T-helper 1 cell treated with Interleukin-12 subunit alpha and Interleukin-12 subunit beta and Interleukin-4 antibody, amounts not matched to agents 30 ng/mL and 1 ng/mL, for 36 hours (primary cell): ENCODE measurements around the gene AQP11. TPM values are rescaled to one million over a fixed set of nuclear protein-coding genes. Genes with fewer than 3 reads are reported as not detected.

ENCODE experiments used
- intact Hi-C: fragments of 100-400 bp; cut with micrococcal nuclease; formaldehyde crosslinking; loops from one replicate; pipeline ENCODE4 v1.15.1; 2024
- total RNA-seq: library from RNA; stranded (reverse); gene quantifications from 2 replicates; pipeline ENCODE4 v1.2.3, GENCODE V29; 2022

Gene AQP11
- total RNA-seq, 1 donor from 2014 or later = 0.10 TPM

DNA sequence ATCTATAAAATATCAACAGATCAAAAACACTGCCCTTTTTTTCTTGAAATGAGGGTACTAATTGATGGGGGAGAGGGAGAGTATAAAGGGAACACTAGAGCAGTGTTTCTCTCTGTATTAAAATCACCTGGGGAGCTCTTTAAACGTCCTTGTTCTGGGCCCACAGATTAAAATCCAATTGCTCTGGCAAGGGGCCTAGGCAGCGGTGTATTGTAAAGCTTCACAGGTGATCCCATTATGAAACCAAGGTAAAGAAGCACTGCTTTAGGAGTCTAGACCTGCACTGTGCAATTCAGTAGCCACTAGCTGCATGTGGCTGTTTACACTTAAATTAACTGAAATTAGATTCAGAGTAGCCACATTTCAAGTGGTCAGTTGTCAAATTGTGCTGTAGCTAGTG, 3.0 kb downstream of the AQP11 start:
- intact Hi-C loops = no loop called here

GRCh38 chr11:77593883-77594282, 4.1 kb downstream of the AQP11 start:
- intact Hi-C loops = no loop called here

GRCh38 chr11:77596626-77597025, 6.9 kb downstream of the AQP11 start:
- intact Hi-C loops = no loop called here

DNA sequence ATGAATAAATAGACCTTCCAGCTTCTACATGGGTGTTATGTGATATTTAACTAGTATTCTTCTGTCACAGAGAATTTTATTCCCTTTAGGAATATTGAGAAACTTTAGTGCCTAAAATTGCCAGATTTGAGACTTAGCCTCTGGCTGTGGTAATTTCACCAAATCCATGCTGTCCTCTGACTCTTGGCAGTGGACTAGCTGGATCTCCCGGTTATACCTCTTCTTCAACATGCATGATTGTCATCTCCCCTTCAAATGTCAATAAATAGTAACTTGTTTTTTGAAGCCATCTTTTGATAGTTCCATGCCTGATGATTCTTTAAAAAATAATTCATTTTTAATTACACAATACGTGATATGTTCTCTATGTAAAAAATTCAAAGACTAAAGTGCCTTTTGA, 8.4 kb downstream of the AQP11 start:
- intact Hi-C loops = no loop called here

GRCh38 chr11:77602381-77603088, 12.8 kb downstream of the AQP11 start:
- intact Hi-C loops = no loop called here

DNA sequence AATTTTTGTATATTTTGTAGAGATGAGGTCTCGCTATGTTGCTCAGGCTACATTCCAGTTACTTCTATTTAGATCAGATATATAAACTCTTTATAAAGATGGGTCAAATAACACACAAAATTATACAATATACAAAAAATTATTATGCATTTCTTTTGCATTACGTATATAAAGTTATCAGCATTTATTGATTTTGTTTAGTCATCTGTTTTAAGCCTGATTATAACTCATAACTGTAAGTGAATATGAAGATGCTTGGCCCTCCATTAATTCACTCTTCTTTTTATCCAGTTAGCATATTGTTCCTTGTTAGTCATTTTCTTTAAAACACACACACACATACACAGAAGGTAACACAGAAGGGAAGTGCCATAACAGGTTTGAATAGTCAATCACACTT, 14.5 kb downstream of the AQP11 start:
- intact Hi-C loops = no loop called here

GRCh38 chr11:77609234-77609633, 19.5 kb downstream of the AQP11 start:
- intact Hi-C loops = no loop called here

DNA sequence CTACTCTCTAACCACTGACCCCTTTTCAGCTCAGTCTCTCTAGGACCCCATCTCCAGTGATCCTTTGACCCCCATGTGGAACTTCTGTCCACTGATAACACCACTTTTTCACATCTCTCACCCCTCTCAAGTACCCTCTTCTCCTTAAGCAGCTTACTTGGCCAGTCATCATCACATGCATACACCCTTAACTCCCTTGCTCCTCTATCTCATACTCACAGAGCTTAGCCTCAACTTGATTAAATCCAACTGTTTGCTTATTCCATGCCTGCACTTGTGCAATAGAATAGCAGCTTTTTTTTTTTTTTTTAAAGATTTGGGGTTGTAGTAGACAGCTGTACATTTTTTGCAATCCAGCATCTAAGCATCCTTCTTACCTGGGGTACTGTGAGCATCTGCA, 22.2 kb downstream of the AQP11 start:
- intact Hi-C loops = no loop called here

GRCh38 chr11:77617892-77618291, 28.1 kb downstream of the AQP11 start:
- intact Hi-C loops = loop anchor here (5.0 kb wide), 1 partner anchor 571 kb away; no protein-coding TSS in a partner anchor

GRCh38 chr11:77619576-77620198, 29.9 kb downstream of the AQP11 start:
- intact Hi-C loops = loop anchor here (1.0 to 5.0 kb wide), 3 partner anchors 427 to 572 kb away; no protein-coding TSS in a partner anchor

DNA sequence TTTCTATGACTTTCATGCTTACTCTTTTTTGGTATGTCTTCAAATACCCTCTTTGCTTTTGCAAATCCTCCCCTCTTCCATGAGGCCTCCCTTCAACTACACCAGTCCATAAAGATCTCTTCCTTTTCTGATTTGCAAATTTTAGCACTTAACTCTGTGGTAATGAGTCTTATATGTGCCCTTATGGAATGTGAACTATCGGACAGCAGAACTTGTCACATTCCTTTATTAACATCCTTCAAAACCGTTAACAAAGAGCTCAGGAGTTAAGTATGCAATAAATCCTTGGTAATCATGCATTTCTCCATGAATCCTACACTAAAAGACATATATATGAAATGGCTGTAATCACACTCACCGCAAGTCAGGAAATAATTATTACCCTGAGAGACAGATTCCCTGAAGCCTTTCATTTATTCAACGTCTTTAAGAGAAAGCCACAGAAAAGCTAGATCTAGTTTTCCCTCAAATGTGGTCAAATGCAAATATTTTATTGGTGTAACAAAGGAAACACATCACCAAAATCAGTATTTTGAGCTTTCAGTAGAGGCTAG, 40.5 kb downstream of the AQP11 start:
- intact Hi-C loops = loop anchor here (10.0 kb wide), 1 partner anchor 415 kb away; no protein-coding TSS in a partner anchor

DNA sequence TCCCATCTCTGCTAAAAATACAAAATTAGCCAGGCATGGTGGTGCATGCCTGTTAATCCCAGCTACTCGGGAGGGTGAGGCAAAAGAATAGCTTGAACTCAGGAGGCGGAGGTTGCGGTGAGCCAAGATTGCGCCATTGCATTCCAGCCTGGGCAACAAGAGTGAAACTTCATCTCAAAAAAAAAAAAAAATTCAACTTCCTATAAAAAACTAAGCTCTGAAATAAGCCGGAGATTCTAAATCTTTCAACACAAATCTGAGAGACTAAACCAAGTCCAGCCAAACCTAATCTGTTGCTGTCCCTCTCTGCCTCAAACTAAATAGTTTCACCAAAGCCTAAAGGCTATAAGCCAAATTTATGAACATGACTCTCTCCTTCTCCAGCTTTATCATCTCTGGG, 44.2 kb downstream of the AQP11 start:
- intact Hi-C loops = loop anchor here (10.0 kb wide), 1 partner anchor 411 kb away; no protein-coding TSS in a partner anchor

- intact Hi-C loops = loop anchor here (1.0 to 10.0 kb wide), 9 partner anchors 48 to 935 kb away; partner anchors contain the start of genes ALG8, AQP11, INTS4 and KCTD21
Measured at GRCh38 chr11:77636731-77637344, 47.1 kb downstream of the AQP11 start.

- intact Hi-C loops = loop anchor here (1.0 to 10.0 kb wide), 9 partner anchors 49 to 935 kb away; partner anchors contain the start of genes ALG8, AQP11, INTS4 and KCTD21
Measured at GRCh38 chr11:77637345-77638165, 47.8 kb downstream of the AQP11 start, which contains the start of gene CLNS1A. TSS of gene CLNS1A (minus strand) at chr11:77637794. CDS start at chr11:77637714, 80 bp downstream.

DNA sequence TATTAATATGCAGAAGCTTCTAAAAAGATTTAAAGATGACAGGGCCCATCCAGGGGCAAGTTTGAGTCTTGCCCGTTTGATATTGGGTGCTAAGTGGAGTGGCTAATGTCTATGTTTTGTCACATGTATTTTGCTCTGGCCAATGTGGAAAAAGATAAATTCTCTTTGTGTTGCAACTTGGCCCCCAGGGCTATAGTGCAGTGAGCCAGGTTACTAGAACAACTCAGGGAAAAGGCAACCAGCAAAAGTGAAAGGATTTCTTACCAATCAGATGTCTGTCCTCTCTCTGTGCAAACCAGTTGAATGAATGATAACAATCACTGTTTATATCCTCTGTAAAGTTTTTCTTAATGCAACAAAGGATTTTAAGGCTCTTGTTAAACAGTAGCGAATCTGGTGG, 52.5 kb downstream of the AQP11 start:
- intact Hi-C loops = no loop called here

DNA sequence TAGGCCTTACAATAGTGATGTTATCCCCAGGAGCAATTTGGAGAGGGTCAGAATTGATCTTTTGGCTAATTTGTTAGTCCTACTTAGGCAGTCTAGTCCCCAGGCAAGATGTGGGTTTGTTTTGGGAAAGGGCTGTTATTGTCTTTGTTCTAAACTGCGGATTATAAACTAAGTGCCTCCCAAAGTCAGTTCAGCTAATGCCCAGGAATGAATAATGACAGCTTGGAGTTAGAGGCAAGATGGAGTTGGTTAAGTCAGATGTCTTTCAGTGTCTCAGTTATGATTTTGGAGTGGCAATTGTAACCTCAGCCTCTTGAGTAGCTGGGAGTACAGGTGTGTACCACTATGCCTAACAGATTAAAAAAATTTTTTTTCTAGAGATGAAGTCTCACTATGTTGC, 55.1 kb downstream of the AQP11 start:
- intact Hi-C loops = no loop called here

- intact Hi-C loops = no loop called here
Measured at GRCh38 chr11:77647654-77648305, 58.0 kb downstream of the AQP11 start.

GRCh38 chr11:77650123-77650522, 60.4 kb downstream of the AQP11 start:
- intact Hi-C loops = no loop called here

GRCh38 chr11:77654770-77655434, 65.1 kb downstream of the AQP11 start:
- intact Hi-C loops = no loop called here

DNA sequence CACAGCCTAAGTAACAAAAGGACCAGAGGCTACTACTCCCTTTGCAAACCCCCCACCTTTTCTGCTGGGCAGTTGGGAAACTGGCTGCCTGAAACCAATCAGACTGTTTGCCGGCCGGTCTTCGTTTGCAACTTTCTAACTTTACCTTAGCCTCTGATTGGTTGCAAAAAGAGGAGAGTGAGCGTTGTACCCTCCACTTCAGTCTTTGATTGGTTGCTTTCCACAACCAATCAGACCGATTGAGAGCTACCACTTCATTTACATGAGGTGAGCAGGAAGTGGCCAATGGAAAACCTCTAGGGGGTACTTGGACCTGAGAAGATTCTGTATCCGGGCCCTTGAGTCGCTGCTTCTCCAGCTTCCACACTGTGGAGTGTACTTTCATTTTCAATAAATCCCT, 66.6 kb downstream of the AQP11 start:
- intact Hi-C loops = no loop called here
